HG03064 (cell line): ENCODE data around the gene KBTBD12.

Experiments used
- ATAC-seq: cut with Tn5 transposase; IDR thresholded peaks from one replicate; pipeline ENCODE4 v1.9.1; 2021; ENCODE audit warnings: low read depth; ENCODE audit not compliant: unreplicated experiment

Gene KBTBD12

DNA sequence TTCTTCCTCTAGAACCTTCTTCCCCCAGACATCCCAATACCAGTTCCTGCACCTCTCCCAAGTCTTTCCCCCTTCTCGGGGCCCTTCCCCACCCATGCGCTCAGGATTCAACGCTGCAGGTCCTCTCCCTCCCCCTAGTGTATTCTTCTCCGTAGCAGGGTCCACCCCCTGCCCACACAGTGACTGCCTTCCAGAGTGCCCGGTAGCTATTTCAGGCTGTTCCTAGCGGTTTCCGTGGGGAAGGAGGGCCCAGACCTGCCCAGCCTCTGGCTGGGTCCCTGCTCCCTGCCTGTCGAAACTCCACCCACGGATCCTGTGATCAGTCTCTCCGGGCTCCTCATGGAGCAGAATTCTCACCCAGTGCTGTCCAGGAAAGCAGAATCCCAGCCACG, 92.0 kb downstream of the KBTBD12 start:
- ATAC-seq: no peak

DNA sequence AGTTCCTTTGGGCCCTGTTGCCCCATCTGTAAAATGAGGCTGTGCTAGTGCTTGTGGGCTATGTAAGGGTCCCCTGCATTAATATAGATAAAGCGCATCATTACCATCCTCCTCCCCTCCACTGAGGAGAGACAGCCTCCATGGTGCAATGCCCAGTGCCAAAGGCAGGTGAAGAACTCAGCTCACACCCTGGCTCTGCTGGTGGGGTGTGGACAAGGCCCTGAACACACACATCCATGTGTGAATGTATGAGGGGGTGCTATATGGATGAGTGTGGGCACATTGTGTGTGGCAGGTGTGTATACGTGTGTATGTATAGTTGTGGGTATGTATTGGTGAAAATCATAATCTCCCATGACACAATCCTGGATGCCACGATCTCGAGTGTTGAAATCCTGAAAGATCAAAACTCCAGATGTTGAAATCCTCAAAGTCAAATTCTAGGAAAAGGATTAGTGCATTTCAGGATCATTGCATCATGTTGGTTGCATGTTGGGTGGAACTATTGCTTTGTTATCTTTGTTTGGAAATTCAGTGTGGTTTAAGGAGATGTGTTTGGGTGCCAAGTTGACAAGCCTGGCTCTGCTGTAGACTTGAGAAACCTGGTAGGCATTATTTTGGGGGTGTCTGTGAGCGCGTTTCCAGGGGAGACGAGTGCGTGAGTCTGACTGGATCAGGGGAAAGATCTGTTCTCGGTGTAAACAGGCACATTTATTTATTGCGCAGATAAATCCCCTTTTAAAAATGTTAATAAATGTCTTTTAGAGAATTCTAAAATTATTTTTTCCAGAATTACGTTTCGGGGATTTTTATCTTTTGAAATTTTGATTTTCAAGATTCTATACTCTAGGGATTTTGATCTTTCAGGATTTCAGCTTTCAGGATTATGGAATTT, 95.2 kb downstream of the KBTBD12 start:
- no peak for ATAC-seq

GRCh38 chr3:128011140-128011539, 96.1 kb downstream of the KBTBD12 start:
- ATAC-seq: no peak

DNA sequence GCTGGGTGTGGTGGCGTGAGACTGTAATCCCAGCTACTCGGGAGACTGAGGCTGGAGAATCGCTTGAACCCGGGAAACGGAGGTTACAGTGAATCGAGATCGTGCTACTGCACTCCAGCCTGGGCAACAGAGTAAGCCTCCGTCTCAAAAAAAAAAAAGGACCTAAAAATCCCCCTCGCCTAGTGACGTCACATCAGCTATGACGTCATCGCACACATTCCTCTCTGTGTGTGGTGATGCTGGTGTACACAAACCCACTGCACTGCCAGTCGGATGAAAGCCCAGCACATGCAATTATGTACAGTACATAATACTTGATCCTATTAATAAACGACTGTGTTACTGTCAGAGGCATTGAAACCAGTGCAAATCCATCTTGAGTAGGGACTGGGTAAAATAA, 97.0 kb downstream of the KBTBD12 start:
- ATAC-seq: no peak

DNA sequence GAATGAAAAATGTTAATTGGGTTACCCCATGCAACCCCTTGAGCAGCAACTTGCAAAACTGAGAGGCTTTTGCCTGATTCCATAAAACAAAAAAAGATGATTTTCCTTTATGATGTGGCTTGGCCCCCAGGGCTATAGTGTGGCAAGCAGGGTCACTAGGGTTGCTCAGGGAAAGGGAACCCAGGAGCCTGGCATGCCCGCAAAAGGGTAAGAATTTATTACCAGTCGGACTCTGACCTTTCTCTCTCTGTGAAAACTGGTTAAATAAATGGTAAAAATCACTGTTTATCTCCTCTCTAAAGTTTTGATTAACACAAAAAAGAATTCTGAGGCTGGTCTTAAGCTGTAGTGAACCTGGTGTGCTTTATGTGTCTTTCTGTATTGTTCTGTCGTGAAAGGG, 99.5 kb downstream of the KBTBD12 start:
- no peak for ATAC-seq

DNA sequence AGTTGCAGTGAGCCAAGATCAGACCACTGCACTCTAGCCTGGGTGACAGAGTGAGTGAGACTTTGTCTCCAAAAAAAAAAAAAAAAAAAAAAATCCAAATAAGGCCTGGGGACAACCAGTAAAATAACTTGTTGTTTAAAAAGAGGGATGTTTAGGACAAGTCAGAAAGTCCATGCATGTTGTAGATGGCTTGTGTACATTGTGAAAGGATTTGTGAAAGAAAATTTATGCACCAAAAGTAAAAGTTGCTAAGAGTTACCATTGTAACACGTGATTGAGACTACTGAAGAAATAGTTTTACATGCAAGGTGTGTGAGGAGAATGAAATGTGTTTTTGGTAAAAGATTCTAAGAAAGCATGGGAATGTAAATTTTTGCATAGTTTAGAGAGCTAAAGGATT, 101.5 kb downstream of the KBTBD12 start:
- ATAC-seq: no peak

GRCh38 chr3:128021768-128022372, 106.8 kb downstream of the KBTBD12 start:
- ATAC-seq: no peak

GRCh38 chr3:128033102-128033501, 118.1 kb downstream of the KBTBD12 start:
- no peak for ATAC-seq

GRCh38 chr3:128036119-128036518, 121.1 kb downstream of the KBTBD12 start:
- no peak for ATAC-seq
